ENCODE data around the gene SORCS1.

GRCh38 chr10:107168738-107169137 lies 4.2 kb upstream of the SORCS1 start:
- TF ChIP-seq CTCF (IDR thresholded peaks at IDR 0.05; ENCODE audit: low read length) (no peak), EZH2 (IDR thresholded peaks at IDR 0.05; ENCODE audit: borderline replicate concordance, low read length) (no peak)
